Activated CD8-positive, alpha-beta T cell treated with anti-CD3 and anti-CD28 coated beads for 36 hours (primary cell): ENCODE results near the gene CMSS1. TPM values are rescaled to one million over a fixed set of nuclear protein-coding genes. Genes with fewer than 3 reads are reported as not detected.

Source experiments
- ATAC-seq: fragments of 200-7000 bp; cut with Tn5 transposase; one replicate; pipeline ENCODE4 v1.10.0; 2021; ENCODE audit warnings: mild to moderate bottlenecking, moderate library complexity
- CTCF ChIA-PET: fragments of 350-600 bp; sonication (Branson Sonifier 250); formaldehyde crosslinking; loops from one replicate; lab custom pipeline; 2021; ENCODE audit warnings: antibody characterized with exemption; lab: Charles Lee
- POLR2A ChIA-PET: fragments of 350-600 bp; sonication (Branson Sonifier 250); formaldehyde crosslinking; loops from one replicate; lab custom pipeline; 2021; ENCODE audit warnings: antibody characterized with exemption; lab: Charles Lee
- DNase-seq: peaks from one replicate; pipeline ENCODE4 v3.0.0-alpha.2; 2020
- H3K27ac Mint-ChIP-seq: one replicate; pipeline ENCODE4 v1.8.0; 2021; ENCODE audit warnings: mild to moderate bottlenecking, mixed read lengths
- H3K27me3 Mint-ChIP-seq: one replicate; pipeline ENCODE4 v1.8.0; 2021; ENCODE audit warnings: mixed read lengths
- H3K36me3 Mint-ChIP-seq: one replicate; pipeline ENCODE4 v1.8.0; 2021; ENCODE audit warnings: low read depth, mixed read lengths
- H3K4me1 Mint-ChIP-seq: one replicate; pipeline ENCODE4 v1.8.0; 2021; ENCODE audit warnings: low read depth, mixed read lengths
- H3K4me3 Mint-ChIP-seq: one replicate; pipeline ENCODE4 v1.8.0; 2021; ENCODE audit warnings: mild to moderate bottlenecking, moderate library complexity, mixed read lengths
- H3K9me3 Mint-ChIP-seq: one replicate; pipeline ENCODE4 v1.8.0; 2021; ENCODE audit warnings: mixed read lengths
- CTCF ChIP-seq: fragments of 200-600 bp; IDR thresholded peaks from one replicate; pipeline ENCODE4 v1.8.0; 2022; ENCODE audit warnings: antibody characterized with exemption, mild to moderate bottlenecking
- intact Hi-C: fragments of 100-400 bp; cut with micrococcal nuclease; formaldehyde crosslinking; loops from one replicate; pipeline ENCODE4 v1.10.0; 2022
- total RNA-seq, 2 experiments: library from RNA; stranded (reverse); gene quantifications; one replicate each; pipeline ENCODE4 v1.2.3, GENCODE V29; 2021

The CMSS1 gene
- total RNA-seq, 2 experiments from 2014 or later, result 93.9 to 110 TPM

- ChIA-PET CTCF (interaction anchor here (0.8 kb wide), 1 partner anchor 11 kb away, joined by 3 read pairs; no protein-coding TSS in a partner anchor), POLR2A (interaction anchor here (0.6 kb wide), 1 partner anchor 1338 kb away, joined by 3 read pairs; no protein-coding TSS in a partner anchor)
- TF ChIP-seq CTCF, result no peak
- H3K27me3 Mint-ChIP-seq, result peaks cover 6% of the 10 kb centered on the region
- no peak overlapping the region for H3K4me3 Mint-ChIP-seq
- no peaks in the 10 kb centered on the region for H3K36me3 Mint-ChIP-seq
- intact Hi-C loops, result no loop called here
- ATAC-seq (no peak), DNase-seq (no peak)
- H3K27ac Mint-ChIP-seq, result no peak overlapping the region
- peaks cover 20% of the 10 kb centered on the region for H3K4me1 Mint-ChIP-seq
- H3K9me3 Mint-ChIP-seq, result no peaks in the 10 kb centered on the region
These were observed 59.4 kb downstream of the CMSS1 start for GRCh38 chr3:99877031-99877579.

GRCh38 chr3:99878005-99878404, 60.3 kb downstream of the CMSS1 start:
- Mint-ChIP-seq H3K4me3 (no peak overlapping the region), H3K4me1 (peaks cover 15% of the 10 kb centered on the region), H3K27me3 (peaks cover 6% of the 10 kb centered on the region), H3K9me3 (no peaks in the 10 kb centered on the region), H3K36me3 (no peaks in the 10 kb centered on the region), H3K27ac (no peak overlapping the region)
- no peak for TF ChIP-seq CTCF
- ATAC-seq (peak; percentile 21), DNase-seq (no peak)
- CTCF ChIA-PET, result no interaction called here
- POLR2A ChIA-PET, result no interaction called here
- intact Hi-C loops, result no loop called here

GRCh38 chr3:99879275-99879674, 61.6 kb downstream of the CMSS1 start:
- H3K27me3 Mint-ChIP-seq, result peaks cover 3% of the 10 kb centered on the region
- DNase-seq (no peak), ATAC-seq (no peak)
- POLR2A ChIA-PET, result interaction anchor here (0.7 kb wide), 1 partner anchor 149 kb away, joined by 3 read pairs; no protein-coding TSS in a partner anchor
- CTCF ChIA-PET, result interaction anchor here (1.0 to 1.3 kb wide), 2 partner anchors 10 to 71 kb away, joined by 3 read pairs; no protein-coding TSS in a partner anchor
- no peak overlapping the region for H3K27ac Mint-ChIP-seq
- no peak for TF ChIP-seq CTCF
- peaks cover 23% of the 10 kb centered on the region for H3K4me1 Mint-ChIP-seq
- intact Hi-C loops, result no loop called here
- no peaks in the 10 kb centered on the region for H3K9me3 Mint-ChIP-seq
- no peak overlapping the region for H3K4me3 Mint-ChIP-seq
- H3K36me3 Mint-ChIP-seq, result no peaks in the 10 kb centered on the region

- DNase-seq, result no peak
- Mint-ChIP-seq H3K36me3 (peaks cover 5% of the 10 kb centered on the region), H3K27me3 (peaks cover 1% of the 10 kb centered on the region), H3K9me3 (no peaks in the 10 kb centered on the region), H3K27ac (no peak overlapping the region), H3K4me1 (peaks cover 25% of the 10 kb centered on the region), H3K4me3 (no peak overlapping the region)
- TF ChIP-seq CTCF, result no peak
- CTCF ChIA-PET, result no interaction called here
- POLR2A ChIA-PET, result no interaction called here
- intact Hi-C loops, result no loop called here
- no peak for ATAC-seq
These were observed 63.5 kb downstream of the CMSS1 start for GRCh38 chr3:99881121-99881524.

- ChIA-PET CTCF (no interaction called here), POLR2A (interaction anchor here (0.8 kb wide), 1 partner anchor 291 kb away, joined by 3 read pairs; no protein-coding TSS in a partner anchor)
- DNase-seq (no peak), ATAC-seq (no peak)
- Mint-ChIP-seq H3K4me1 (peaks cover 22% of the 10 kb centered on the region), H3K9me3 (no peaks in the 10 kb centered on the region), H3K27ac (no peak overlapping the region), H3K4me3 (no peak overlapping the region), H3K36me3 (peaks cover 8% of the 10 kb centered on the region), H3K27me3 (no peaks in the 10 kb centered on the region)
- no peak for TF ChIP-seq CTCF
- intact Hi-C loops, result no loop called here
These were observed 64.9 kb downstream of the CMSS1 start for GRCh38 chr3:99882436-99883137.
